B cell (primary cell): ENCODE data around the gene CHCHD3. TPM values are rescaled to one million over a fixed set of nuclear protein-coding genes. Genes with fewer than 3 reads are reported as not detected.

Experiments used
- ATAC-seq: fragments of 200-7000 bp; cut with Tn5 transposase; one replicate; pipeline ENCODE4 v1.10.0; 2021; ENCODE audit warnings: low read depth, mild to moderate bottlenecking, moderate number of reproducible peaks, moderate library complexity
- CTCF ChIA-PET: fragments of 350-600 bp; sonication (Branson Sonifier 250); formaldehyde crosslinking; loops from one replicate; lab custom pipeline; 2021; ENCODE audit warnings: antibody characterized with exemption, inconsistent platforms; lab: Charles Lee
- POLR2A ChIA-PET: fragments of 350-600 bp; sonication (Branson Sonifier 250); formaldehyde crosslinking; loops from one replicate; lab custom pipeline; 2021; ENCODE audit warnings: antibody characterized with exemption; lab: Charles Lee
- DNase-seq: peaks from one replicate; pipeline ENCODE4 v3.0.0; 2013
- H2AFZ ChIP-seq: 2 replicates; pipeline ENCODE4 v1.6.1; 2012; ENCODE audit warnings: mild to moderate bottlenecking, low read depth, low read length; ENCODE audit not compliant: insufficient read depth, poor library complexity, severe bottlenecking
- H3K27ac ChIP-seq, 2 donors: 1 replicate in 1 of 2; 2 replicates in 1 of 2; pipeline ENCODE4 v1.5.1; 2012 to 2013; ENCODE audit warnings: low read length in 2 of 2, mild to moderate bottlenecking in 2 of 2, moderate library complexity in 1 of 2
- H3K27me3 ChIP-seq, 4 experiments: fragments of 200-600 bp in 1 of 4; sonication (generic) in 1 of 4; replicated peaks in 1 of 4; 1 replicate in 2 of 4; 2 replicates in 2 of 4; pipeline versions ENCODE4 v1.6.1 to v1.7.0; 2013 to 2016; ENCODE audit warnings: low read length in 3 of 4, mild to moderate bottlenecking in 2 of 4, mixed read lengths in 1 of 4, moderate library complexity in 1 of 4; ENCODE audit not compliant: insufficient read depth in 4 of 4, control insufficient read depth in 3 of 4; ENCODE audit errors: control extremely low read depth in 1 of 4
- H3K36me3 ChIP-seq, 2 experiments: replicated peaks in 1 of 2; 1 replicate in 1 of 2; 2 replicates in 1 of 2; pipeline versions ENCODE4 v1.6.1 to v1.7.1; 2013; ENCODE audit warnings: low read length in 1 of 2; ENCODE audit not compliant: insufficient read depth in 2 of 2, control insufficient read depth in 1 of 2; ENCODE audit errors: control extremely low read depth in 1 of 2, extremely low read depth in 1 of 2
- H3K4me1 ChIP-seq, 2 donors: fragments of 200-600 bp in 1 of 2; sonication (generic) in 1 of 2; 1 replicate in 1 of 2; 2 replicates in 1 of 2; pipeline versions ENCODE4 v1.5.1 to v1.6.1; 2013 to 2017; ENCODE audit warnings: low read length in 2 of 2; ENCODE audit not compliant: control insufficient read depth in 2 of 2, insufficient read depth in 2 of 2
- H3K4me2 ChIP-seq: replicated peaks from 2 replicates; pipeline ENCODE3; 2012; ENCODE audit warnings: mild to moderate bottlenecking, low read depth, low read length; ENCODE audit not compliant: poor library complexity, severe bottlenecking
- H3K4me3 ChIP-seq, 5 experiments: fragments of 200-600 bp in 1 of 5; sonication (generic) in 1 of 5; 1 replicate in 3 of 5; 2 replicates in 2 of 5; pipeline versions ENCODE4 v1.5.1 to v1.7.0; 2011 to 2016; ENCODE audit warnings: low read length in 4 of 5, mild to moderate bottlenecking in 4 of 5, low read depth in 2 of 5, control low read depth in 1 of 5, moderate library complexity in 1 of 5; ENCODE audit not compliant: insufficient read depth in 1 of 5; ENCODE audit errors: control extremely low read depth in 1 of 5, extremely low read depth in 1 of 5
- H3K79me2 ChIP-seq: fragments of 200-600 bp; sonication (generic); one replicate; pipeline ENCODE4 v1.6.0; 2016; ENCODE audit warnings: low read length; ENCODE audit not compliant: control insufficient read depth, insufficient read depth
- H3K9ac ChIP-seq: fragments of 200-600 bp; sonication (generic); 2 replicates; pipeline ENCODE4 v1.6.1; 2017; ENCODE audit warnings: mild to moderate bottlenecking, low read length, moderate library complexity
- H3K9me3 ChIP-seq, 3 donors: one replicate each; pipeline versions ENCODE4 v1.6.1 to v1.7.1; 2013; ENCODE audit warnings: low read length in 2 of 3; ENCODE audit not compliant: control insufficient read depth in 2 of 3, insufficient read depth in 1 of 3; ENCODE audit errors: control extremely low read depth in 1 of 3
- H4K20me1 ChIP-seq: 2 replicates; pipeline ENCODE4 v1.6.0; 2012; ENCODE audit warnings: mild to moderate bottlenecking, low read length; ENCODE audit not compliant: insufficient read depth, control insufficient read depth, poor library complexity, severe bottlenecking
- H3K27ac Mint-ChIP-seq: one replicate; pipeline ENCODE4 v1.8.0; 2021; ENCODE audit warnings: mixed read lengths
- H3K27me3 Mint-ChIP-seq: one replicate; pipeline ENCODE4 v1.8.0; 2021; ENCODE audit warnings: mixed read lengths
- H3K4me1 Mint-ChIP-seq: one replicate; pipeline ENCODE4 v1.8.0; 2021; ENCODE audit warnings: mixed read lengths
- H3K4me3 Mint-ChIP-seq: one replicate; pipeline ENCODE4 v1.8.0; 2021; ENCODE audit warnings: mixed read lengths
- H3K9me3 Mint-ChIP-seq: one replicate; pipeline ENCODE4 v1.8.0; 2022; ENCODE audit warnings: mixed read lengths; ENCODE audit not compliant: insufficient read depth
- EZH2 ChIP-seq: IDR thresholded peaks from 2 replicates; pipeline ENCODE4 v1.6.1; 2012; ENCODE audit warnings: borderline replicate concordance, low read depth, mild to moderate bottlenecking, moderate library complexity, low read length; ENCODE audit not compliant: insufficient read depth, poor library complexity, severe bottlenecking
- WGBS: methylation state at CpG from one replicate; pipeline ENCODE4 v1.1.5; 2013; ENCODE audit warnings: missing lambda C conversion rate; ENCODE audit not compliant: insufficient coverage; 5-methylcytosine and 5-hydroxymethylcytosine counted together
- intact Hi-C: fragments of 100-400 bp; cut with micrococcal nuclease; formaldehyde crosslinking; loops from one replicate; pipeline ENCODE4 v1.10.0; 2022
- polyA plus RNA-seq: library from polyadenylated mRNA; depleted of rRNA; stranded (reverse); fragments of >200 nt; gene quantifications from 2 replicates; pipeline ENCODE4 v1.2.3, GENCODE V29; 2012
- total RNA-seq, 2 donors: library from RNA; stranded (reverse); fragments of 120-200 nt in 1 of 2; gene quantifications; 1 replicate in 1 of 2; 2 replicates in 1 of 2; pipeline versions ENCODE4 v1.2.3 to v1.2.4, GENCODE V29; 2013 to 2022
- TF ChIP-seq, protein P1 (sequence below): fragments of 200-600 bp; IDR thresholded peaks from one replicate; pipeline ENCODE4 v1.8.0; 2022; ENCODE audit warnings: antibody characterized with exemption, mild to moderate bottlenecking

Gene CHCHD3
- total and polyA plus RNA-seq, 2 donors (not counting 1 experiment from before 2014, with no cell fraction given): 20.1 to 38.4 TPM

DNA sequence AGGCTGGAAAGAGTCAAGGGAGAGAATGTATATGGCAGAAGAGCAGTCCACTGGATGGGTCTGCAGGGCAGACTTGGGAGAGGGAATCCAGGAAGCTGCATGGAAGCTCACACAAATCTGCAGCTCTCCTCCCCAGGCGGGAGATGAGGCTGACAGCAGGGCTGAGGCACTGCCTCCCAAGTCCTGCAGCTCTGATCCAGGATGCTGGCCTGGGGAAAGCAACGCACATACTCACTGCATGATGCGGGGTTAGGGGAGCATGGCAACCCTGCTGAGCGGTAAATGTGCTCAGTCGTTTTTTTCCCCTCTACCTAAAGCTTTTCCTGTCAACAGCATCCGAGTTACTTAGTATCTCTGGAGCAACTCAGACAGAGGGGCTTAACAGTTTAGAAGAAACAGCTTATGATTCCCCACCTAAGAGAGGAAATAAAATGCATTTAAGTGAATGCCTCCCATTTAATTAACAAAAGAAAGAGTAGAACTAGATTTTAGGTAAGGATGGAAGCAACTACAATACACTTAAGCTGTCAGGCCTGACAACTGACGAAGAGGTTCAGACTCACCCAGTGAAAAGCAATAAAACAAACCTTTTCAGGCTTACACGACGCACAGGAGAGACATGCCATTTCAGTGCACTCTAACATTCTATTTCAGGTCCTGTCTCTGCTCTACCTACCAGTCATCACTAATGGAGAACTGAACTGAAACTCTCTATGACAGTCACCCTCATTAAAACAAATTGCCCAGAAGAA, 37.0 kb downstream of the CHCHD3 start:
- Histone ChIP-seq H3K9ac (no peak overlapping the region), H3K4me3 (no peak overlapping the region), H3K9me3 (no peaks in the 10 kb centered on the region), H2AFZ (no peak overlapping the region), H3K79me2 (peaks cover 41% of the 10 kb centered on the region), H3K36me3 (peaks cover 0 to 5% of the 10 kb centered on the region in 2 experiments), H4K20me1 (peaks cover 6% of the 10 kb centered on the region), H3K4me1 (no peaks in the 10 kb centered on the region), H3K27me3 (no peaks in the 10 kb centered on the region), H3K27ac (no peak overlapping the region), H3K4me2 (no peak overlapping the region)
- TF ChIP-seq EZH2: no peak
- TF ChIP-seq, protein P1, sequence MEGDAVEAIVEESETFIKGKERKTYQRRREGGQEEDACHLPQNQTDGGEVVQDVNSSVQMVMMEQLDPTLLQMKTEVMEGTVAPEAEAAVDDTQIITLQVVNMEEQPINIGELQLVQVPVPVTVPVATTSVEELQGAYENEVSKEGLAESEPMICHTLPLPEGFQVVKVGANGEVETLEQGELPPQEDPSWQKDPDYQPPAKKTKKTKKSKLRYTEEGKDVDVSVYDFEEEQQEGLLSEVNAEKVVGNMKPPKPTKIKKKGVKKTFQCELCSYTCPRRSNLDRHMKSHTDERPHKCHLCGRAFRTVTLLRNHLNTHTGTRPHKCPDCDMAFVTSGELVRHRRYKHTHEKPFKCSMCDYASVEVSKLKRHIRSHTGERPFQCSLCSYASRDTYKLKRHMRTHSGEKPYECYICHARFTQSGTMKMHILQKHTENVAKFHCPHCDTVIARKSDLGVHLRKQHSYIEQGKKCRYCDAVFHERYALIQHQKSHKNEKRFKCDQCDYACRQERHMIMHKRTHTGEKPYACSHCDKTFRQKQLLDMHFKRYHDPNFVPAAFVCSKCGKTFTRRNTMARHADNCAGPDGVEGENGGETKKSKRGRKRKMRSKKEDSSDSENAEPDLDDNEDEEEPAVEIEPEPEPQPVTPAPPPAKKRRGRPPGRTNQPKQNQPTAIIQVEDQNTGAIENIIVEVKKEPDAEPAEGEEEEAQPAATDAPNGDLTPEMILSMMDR: no peak
- Mint-ChIP-seq H3K4me1 (no peaks in the 10 kb centered on the region), H3K27me3 (no peaks in the 10 kb centered on the region), H3K9me3 (no peaks in the 10 kb centered on the region), H3K27ac (no peak overlapping the region), H3K4me3 (no peak overlapping the region)
- ATAC-seq (no peak), DNase-seq (no peak)
- 96% methylated on average over 6 of the region's 9 CpGs for WGBS
- POLR2A ChIA-PET: no interaction called here
- intact Hi-C loops: no loop called here
- CTCF ChIA-PET: no interaction called here

DNA sequence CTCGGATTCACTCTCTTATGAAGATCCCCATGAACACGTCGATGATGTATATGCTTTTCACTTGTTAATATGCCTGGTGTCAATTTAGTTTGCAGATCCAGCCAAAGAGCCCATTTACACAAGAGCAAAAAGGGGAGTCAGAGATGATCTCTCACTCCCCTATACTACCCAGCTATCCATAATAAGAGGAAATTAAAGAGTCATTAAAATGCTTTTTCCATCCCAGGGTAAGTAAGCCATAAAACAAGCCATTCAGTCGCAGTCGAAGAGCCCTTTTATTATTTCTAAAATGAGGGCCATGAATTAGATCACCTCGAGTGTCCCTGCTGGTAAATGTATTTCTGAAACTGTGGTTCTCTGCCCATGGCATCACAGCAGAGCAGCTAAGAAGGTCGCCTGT, 41.2 kb downstream of the CHCHD3 start:
- Histone ChIP-seq H3K27ac (no peak overlapping the region), H3K4me1 (peaks cover 0 to 1% of the 10 kb centered on the region in 2 donors), H3K4me2 (no peak overlapping the region), H3K4me3 (no peak overlapping the region), H3K36me3 (peaks cover 0 to 8% of the 10 kb centered on the region in 2 experiments), H3K9me3 (peaks cover 0 to 2% (median 0%) of the 10 kb centered on the region in 3 donors), H3K79me2 (peaks cover 7% of the 10 kb centered on the region), H2AFZ (no peak overlapping the region), H4K20me1 (peaks cover 6% of the 10 kb centered on the region), H3K9ac (no peak overlapping the region), H3K27me3 (no peaks in the 10 kb centered on the region)
- no peak overlapping the region for H3K27ac Mint-ChIP-seq
- no peak for ATAC-seq
- no peak overlapping the region for H3K4me3 Mint-ChIP-seq
- ChIA-PET POLR2A (no interaction called here), CTCF (no interaction called here)
- DNase-seq: no peak
- H3K27me3 Mint-ChIP-seq: no peaks in the 10 kb centered on the region
- 100% methylated on average over 4 of the region's 7 CpGs for WGBS
- intact Hi-C loops: no loop called here
- no peaks in the 10 kb centered on the region for H3K9me3 Mint-ChIP-seq
- peaks cover 3% of the 10 kb centered on the region for H3K4me1 Mint-ChIP-seq
- TF ChIP-seq, protein P1: no peak
- TF ChIP-seq EZH2: no peak
